Astrocyte of the spinal cord (primary cell): Measurements from ENCODE around the gene PSD2.

Experiments
- DNase-seq: peaks from one replicate; pipeline ENCODE4 v3.0.0; 2011; ENCODE audit warnings: low read depth, low spot score
- H3K4me3 ChIP-seq: 2 replicates; pipeline ENCODE4 v1.5.1; 2011; ENCODE audit warnings: low read depth, mild to moderate bottlenecking, low read length, moderate library complexity
- CTCF ChIP-seq: IDR thresholded peaks from 2 replicates; pipeline ENCODE4 v1.5.1; 2012; ENCODE audit warnings: low read depth, mild to moderate bottlenecking, low read length, inconsistent platforms
- in situ Hi-C: cut with HindIII; loops from 2 replicates; pipeline ENCODE4 v1.10.0; 2017; ENCODE audit warnings: low sequenced_read_pairs

PSD2 gene

DNA sequence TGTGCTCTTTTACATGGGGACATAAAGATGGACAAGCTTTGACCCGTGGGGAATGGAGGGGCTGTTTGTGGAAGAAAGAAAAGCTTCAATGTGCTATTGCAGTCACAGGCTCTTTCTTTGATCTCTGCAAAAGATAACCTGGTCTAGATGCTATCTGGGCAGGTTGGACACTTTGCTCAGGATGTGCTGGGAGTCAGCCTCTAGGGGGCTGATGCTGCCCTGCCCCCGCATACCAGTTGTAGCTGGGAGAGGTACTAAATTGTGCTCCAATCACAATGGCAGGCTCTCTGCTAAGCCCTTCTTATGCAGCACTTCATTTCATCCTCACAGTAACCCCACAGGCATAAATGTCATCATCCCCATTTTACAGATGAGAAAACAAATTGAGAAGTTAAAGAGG lies 67.2 kb downstream of the PSD2 start:
- in situ Hi-C loops: no loop called here
- H3K4me3 ChIP-seq: no peak overlapping the region
- DNase-seq: no peak
- TF ChIP-seq CTCF: no peak

GRCh38 chr5:139863361-139863760 lies 67.8 kb downstream of the PSD2 start:
- no peak for TF ChIP-seq CTCF
- no peak for DNase-seq
- H3K4me3 ChIP-seq: no peak overlapping the region
- in situ Hi-C loops: no loop called here

DNA sequence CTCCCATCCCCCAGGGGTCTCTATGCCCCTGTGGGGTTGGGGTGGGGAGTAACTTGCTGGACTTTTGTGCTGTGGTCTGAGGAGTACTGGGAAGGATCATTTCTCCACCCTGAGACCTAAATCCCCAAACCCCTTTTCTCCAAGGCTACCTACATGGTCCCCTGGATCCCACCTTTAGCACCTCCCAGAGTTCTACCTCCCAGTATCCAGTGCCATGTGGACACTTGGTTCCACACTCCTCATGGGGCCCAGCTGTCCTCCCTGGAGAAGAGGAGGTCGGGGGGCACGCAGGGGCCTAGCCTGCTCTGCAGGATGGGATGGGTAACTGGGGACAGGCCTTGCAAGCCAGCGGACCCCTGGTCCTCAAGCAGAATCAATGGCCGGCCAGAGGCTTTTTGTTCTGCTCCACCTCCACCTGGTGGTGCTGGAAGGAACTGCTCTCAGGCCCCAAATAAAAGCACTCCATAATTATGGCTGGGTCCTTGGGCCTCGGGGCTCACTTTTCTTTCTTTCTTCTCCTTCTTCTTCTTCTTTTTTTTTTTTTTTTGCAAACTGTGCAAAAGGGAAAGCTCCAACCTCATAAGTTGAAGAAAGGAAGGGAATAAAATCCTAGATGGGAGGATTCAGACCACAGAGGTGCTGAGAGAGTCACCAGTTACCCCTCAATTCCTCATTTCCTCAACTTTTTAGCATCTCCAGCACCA lies 68.4 kb downstream of the PSD2 start:
- DNase-seq: peak; percentile 45
- no peak overlapping the region for H3K4me3 ChIP-seq
- in situ Hi-C loops: no loop called here
- TF ChIP-seq CTCF: peak; percentile 91

- in situ Hi-C loops: no loop called here
- TF ChIP-seq CTCF: no peak
- H3K4me3 ChIP-seq: no peak overlapping the region
- DNase-seq: no peak
Measured at GRCh38 chr5:139864716-139865483, 69.3 kb downstream of the PSD2 start.

DNA sequence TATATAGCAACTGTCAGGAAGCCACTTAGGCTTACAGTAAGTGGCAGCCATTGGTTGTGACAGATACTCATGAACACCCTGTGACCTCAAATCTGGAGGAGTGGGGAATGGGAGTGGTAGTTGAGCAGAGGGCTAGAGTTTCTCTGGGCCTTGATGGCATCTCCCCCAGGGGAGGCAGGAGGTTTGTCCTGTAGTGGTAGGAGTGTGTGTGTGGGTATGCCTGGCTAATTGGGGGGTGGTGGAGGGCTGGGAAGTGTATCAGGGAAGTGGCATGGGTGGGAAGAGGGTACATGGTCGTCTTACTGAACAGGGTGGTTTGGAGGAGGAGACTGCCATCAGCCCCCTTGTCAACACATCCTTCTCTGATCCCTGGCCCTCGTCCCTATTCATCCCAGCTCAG lies 71.5 kb downstream of the PSD2 start:
- TF ChIP-seq CTCF: no peak
- in situ Hi-C loops: no loop called here
- no peak overlapping the region for H3K4me3 ChIP-seq
- DNase-seq: no peak

- no peak for DNase-seq
- TF ChIP-seq CTCF: no peak
- in situ Hi-C loops: no loop called here
- no peak overlapping the region for H3K4me3 ChIP-seq
Measured at GRCh38 chr5:139867581-139867980, 72.0 kb downstream of the PSD2 start.
